Activated CD8-positive, alpha-beta memory T cell treated with anti-CD3 and anti-CD28 coated beads for 1 hour (primary cell): ENCODE results near the gene ALOX12B.

ENCODE experiments used
- DNase-seq, 2 donors: peaks; one replicate each; pipeline ENCODE4 v3.0.0-alpha.2; 2020; ENCODE audit warnings: low read depth in 1 of 2; ENCODE audit errors: extremely low read depth in 1 of 2

Gene ALOX12B

GRCh38 chr17:8087075-8087951 lies at the start of gene ALOX12B:
TSS of gene ALOX12B (minus strand) at chr17:8087716. CDS start at chr17:8087442, 274 bp downstream.
- DNase-seq = no peak

GRCh38 chr17:8133941-8134340 lies 46.4 kb upstream of the ALOX12B start:
- no peak for DNase-seq

GRCh38 chr17:8133399-8133798 lies 45.9 kb upstream of the ALOX12B start:
- DNase-seq = no peak

- DNase-seq = no peak
Observed at GRCh38 chr17:8131844-8132441, 44.4 kb upstream of the ALOX12B start.

GRCh38 chr17:8128125-8128784 lies 40.7 kb upstream of the ALOX12B start:
- no peak for DNase-seq

- DNase-seq = no peak
Observed at GRCh38 chr17:8126491-8127066, 39.1 kb upstream of the ALOX12B start.

GRCh38 chr17:8125947-8126490 lies 38.5 kb upstream of the ALOX12B start:
- DNase-seq = no peak

- peak; percentile 67 to 80 for DNase-seq
Observed at GRCh38 chr17:8125154-8125946, 37.8 kb upstream of the ALOX12B start.

GRCh38 chr17:8124350-8125153 lies 37.0 kb upstream of the ALOX12B start:
- no peak for DNase-seq

- DNase-seq = no peak
Observed at GRCh38 chr17:8123695-8124349, 36.3 kb upstream of the ALOX12B start, which contains the start of gene HES7. TSS of gene HES7 (minus strand) at chr17:8124106. CDS start at chr17:8124084, 22 bp downstream.

GRCh38 chr17:8122924-8123694 lies 35.6 kb upstream of the ALOX12B start:
- no peak for DNase-seq

GRCh38 chr17:8122422-8122923 lies 35.0 kb upstream of the ALOX12B start:
- DNase-seq = no peak

- DNase-seq = no peak
Observed at GRCh38 chr17:8121681-8122421, 34.3 kb upstream of the ALOX12B start.

- no peak for DNase-seq
Observed at GRCh38 chr17:8121407-8121680, 33.8 kb upstream of the ALOX12B start.

- DNase-seq = no peak
Observed at GRCh38 chr17:8120520-8121406, 33.2 kb upstream of the ALOX12B start.
